Right lobe of liver (tissue), 4 donors: ENCODE data around the gene ARF1.

Experiments
- CTCF ChIP-seq, 4 donors: fragments of 200-600 bp in 3 of 4; fragments of 450-650 bp in 1 of 4; IDR thresholded peaks; one replicate each; pipeline versions ENCODE4 v1.5.1 to v1.8.0; 2016 to 2022; ENCODE audit warnings: antibody characterized with exemption in 4 of 4, mild to moderate bottlenecking in 2 of 4
- POLR2A ChIP-seq: fragments of 450-650 bp; IDR thresholded peaks from one replicate; pipeline ENCODE4 v1.6.1; 2017; ENCODE audit warnings: antibody characterized with exemption, mild to moderate bottlenecking
- donor health status: DM: no; HTN: no; CAD: no.
- donor health status: DM: no; HTN: no; CAD: no.
- donor health status: DM: no; HTN: yes; CAD: no.

- TF ChIP-seq CTCF (IDR thresholded peaks at IDR 0.05) = no peak
- no peak for TF ChIP-seq POLR2A
Measured at GRCh38 chr1:228144993-228145343, 62.5 kb downstream of the ARF1 start.
